Naive B cell (primary cell): ENCODE results near the gene ARMC6. TPM values are rescaled to one million over a fixed set of nuclear protein-coding genes. Genes with fewer than 3 reads are reported as not detected.
A peak's percentile ranks its signal among the peaks of the same experiment; 100 is the strongest.

ENCODE experiments used
- ATAC-seq, 2 donors: fragments of 150-1000 bp; cut with Tn5 transposase; 2 replicates each; pipeline ENCODE4 v1.10.0; 2021; ENCODE audit warnings: low read depth in 2 of 2, mild to moderate bottlenecking in 2 of 2, moderate library complexity in 2 of 2
- DNase-seq: peaks from one replicate; pipeline ENCODE4 v3.0.0; 2022
- H3K27ac Mint-ChIP-seq, 6 donors: one replicate each; pipeline ENCODE4 v1.8.0; 2020 to 2022; ENCODE audit warnings: mild to moderate bottlenecking in 6 of 6, mixed read lengths in 6 of 6, moderate library complexity in 5 of 6, inconsistent platforms in 2 of 6
- H3K27me3 Mint-ChIP-seq, 3 donors: one replicate each; pipeline ENCODE4 v1.8.0; 2021 to 2022; ENCODE audit warnings: mixed read lengths in 3 of 3, mild to moderate bottlenecking in 1 of 3
- H3K36me3 Mint-ChIP-seq, 2 donors: one replicate each; pipeline ENCODE4 v1.8.0; 2020 to 2022; ENCODE audit warnings: mixed read lengths in 2 of 2, inconsistent platforms in 1 of 2, mild to moderate bottlenecking in 1 of 2
- H3K4me1 Mint-ChIP-seq, 3 donors: one replicate each; pipeline ENCODE4 v1.8.0; 2020 to 2022; ENCODE audit warnings: mixed read lengths in 3 of 3, inconsistent platforms in 1 of 3, mild to moderate bottlenecking in 1 of 3, moderate library complexity in 1 of 3
- H3K4me3 Mint-ChIP-seq, 8 donors: one replicate each; pipeline ENCODE4 v1.8.0; 2020 to 2022; ENCODE audit warnings: mild to moderate bottlenecking in 8 of 8, mixed read lengths in 8 of 8, moderate library complexity in 8 of 8, inconsistent platforms in 2 of 8
- H3K9me3 Mint-ChIP-seq, 7 donors: one replicate each; pipeline ENCODE4 v1.8.0; 2020 to 2022; ENCODE audit warnings: mixed read lengths in 7 of 7, mild to moderate bottlenecking in 5 of 7, inconsistent platforms in 2 of 7, moderate library complexity in 1 of 7
- polyA plus RNA-seq, 6 donors: library from polyadenylated mRNA; unstranded; fragments of 300-500 nt; fragmentation: Illumina TruSeq; gene quantifications; one replicate each; pipeline ENCODE4 v1.2.3, GENCODE V29; 2021; ENCODE audit warnings: low read depth in 6 of 6

Gene ARMC6
- polyA plus RNA-seq: 10 to 100 TPM; 23.6 to 37.9 (median 28.6) TPM

- Mint-ChIP-seq H3K9me3 (no peaks in the 10 kb centered on the region), H3K4me3 (peak within 1 kb of the TSS; percentile 81 to 98 (median 94)), H3K27ac (peak within 1 kb of the TSS; percentile 82 to 97 (median 92)), H3K4me1 (peaks cover 17 to 37% (median 19%) of the 10 kb centered on the region in 3 donors), H3K36me3 (no peaks in the 10 kb centered on the region), H3K27me3 (no peaks in the 10 kb centered on the region)
- ATAC-seq: peak; percentile 81 to 83
- DNase-seq: peak; percentile 94
These were observed at the start of gene ARMC6, which contains the start of gene SUGP2 for GRCh38 chr19:19033426-19034203. Gene ARMC6, plus strand, starts transcription at chr19:19033603. Its CDS starts 607 bp downstream, at chr19:19034210. Gene SUGP2, minus strand, starts transcription at chr19:19033517. Its CDS starts 2,446 bp downstream, at chr19:19031071.

GRCh38 chr19:18984251-18984650, 49.2 kb upstream of the ARMC6 start:
- ATAC-seq: no peak
- peaks cover 0 to 4% (median 0%) of the 10 kb centered on the region in 3 donors for H3K4me1 Mint-ChIP-seq
- no peak overlapping the region for H3K4me3 Mint-ChIP-seq
- no peaks in the 10 kb centered on the region for H3K9me3 Mint-ChIP-seq
- H3K36me3 Mint-ChIP-seq: no peaks in the 10 kb centered on the region
- H3K27me3 Mint-ChIP-seq: peaks cover 0 to 11% (median 4%) of the 10 kb centered on the region in 3 donors
- H3K27ac Mint-ChIP-seq: no peak overlapping the region
- no peak for DNase-seq

GRCh38 chr19:18985257-18985656, 48.1 kb upstream of the ARMC6 start:
- Mint-ChIP-seq H3K4me1 (peaks cover 0 to 4% (median 0%) of the 10 kb centered on the region in 3 donors), H3K9me3 (no peaks in the 10 kb centered on the region), H3K36me3 (no peaks in the 10 kb centered on the region), H3K27me3 (peaks cover 0 to 11% (median 4%) of the 10 kb centered on the region in 3 donors), H3K4me3 (no peak overlapping the region), H3K27ac (peak overlapping the region in 1 of 6 donors; percentile 56)
- no peak for ATAC-seq
- DNase-seq: no peak

GRCh38 chr19:18987456-18987855, 45.9 kb upstream of the ARMC6 start:
- ATAC-seq (no peak), DNase-seq (no peak)
- Mint-ChIP-seq H3K9me3 (no peaks in the 10 kb centered on the region), H3K36me3 (no peaks in the 10 kb centered on the region), H3K4me1 (peaks cover 0 to 4% (median 0%) of the 10 kb centered on the region in 3 donors), H3K4me3 (no peak overlapping the region), H3K27ac (no peak overlapping the region), H3K27me3 (peaks cover 0 to 4% (median 3%) of the 10 kb centered on the region in 3 donors)

- Mint-ChIP-seq H3K27me3 (peaks cover 0 to 4% (median 0%) of the 10 kb centered on the region in 3 donors), H3K27ac (no peak overlapping the region), H3K4me1 (peaks cover 0 to 4% (median 0%) of the 10 kb centered on the region in 3 donors), H3K36me3 (peaks cover 0 to 12% of the 10 kb centered on the region in 2 donors), H3K9me3 (no peaks in the 10 kb centered on the region), H3K4me3 (no peak overlapping the region)
- DNase-seq (no peak), ATAC-seq (no peak)
These were observed 44.1 kb upstream of the ARMC6 start for GRCh38 chr19:18989316-18989715.

- Mint-ChIP-seq H3K27me3 (peaks cover 0 to 4% (median 0%) of the 10 kb centered on the region in 3 donors), H3K9me3 (no peaks in the 10 kb centered on the region), H3K36me3 (peaks cover 0 to 12% of the 10 kb centered on the region in 2 donors), H3K27ac (no peak overlapping the region), H3K4me3 (no peak overlapping the region), H3K4me1 (peaks cover 0 to under 1% (median 0%) of the 10 kb centered on the region in 3 donors)
- DNase-seq (no peak), ATAC-seq (no peak)
These were observed 43.2 kb upstream of the ARMC6 start for GRCh38 chr19:18990128-18990708.

GRCh38 chr19:18991006-18991405, 42.4 kb upstream of the ARMC6 start:
- Mint-ChIP-seq H3K36me3 (peaks cover 0 to 12% of the 10 kb centered on the region in 2 donors), H3K4me3 (no peak overlapping the region), H3K27ac (no peak overlapping the region), H3K4me1 (no peaks in the 10 kb centered on the region), H3K27me3 (peaks cover 0 to 4% (median 0%) of the 10 kb centered on the region in 3 donors), H3K9me3 (no peaks in the 10 kb centered on the region)
- DNase-seq (no peak), ATAC-seq (no peak)

- no peaks in the 10 kb centered on the region for H3K9me3 Mint-ChIP-seq
- no peak for ATAC-seq
- no peaks in the 10 kb centered on the region for H3K4me1 Mint-ChIP-seq
- no peak overlapping the region for H3K4me3 Mint-ChIP-seq
- peaks cover 0 to 12% of the 10 kb centered on the region in 2 donors for H3K36me3 Mint-ChIP-seq
- peaks cover 0 to 4% (median 0%) of the 10 kb centered on the region in 3 donors for H3K27me3 Mint-ChIP-seq
- DNase-seq: no peak
- no peak overlapping the region for H3K27ac Mint-ChIP-seq
These were observed 41.9 kb upstream of the ARMC6 start for GRCh38 chr19:18991468-18991867.

- H3K4me1 Mint-ChIP-seq: no peaks in the 10 kb centered on the region
- no peaks in the 10 kb centered on the region for H3K27me3 Mint-ChIP-seq
- ATAC-seq: no peak
- DNase-seq: no peak
- no peak overlapping the region for H3K4me3 Mint-ChIP-seq
- H3K27ac Mint-ChIP-seq: no peak overlapping the region
- peaks cover 0 to 12% of the 10 kb centered on the region in 2 donors for H3K36me3 Mint-ChIP-seq
- no peaks in the 10 kb centered on the region for H3K9me3 Mint-ChIP-seq
These were observed 40.7 kb upstream of the ARMC6 start for GRCh38 chr19:18992696-18993095.

GRCh38 chr19:18993115-18993514, 40.3 kb upstream of the ARMC6 start:
- no peak overlapping the region for H3K27ac Mint-ChIP-seq
- H3K27me3 Mint-ChIP-seq: no peaks in the 10 kb centered on the region
- no peaks in the 10 kb centered on the region for H3K9me3 Mint-ChIP-seq
- peak overlapping the region in 1 of 8 donors; percentile 37 for H3K4me3 Mint-ChIP-seq
- DNase-seq: no peak
- ATAC-seq: no peak
- H3K36me3 Mint-ChIP-seq: peaks cover 2 to 13% of the 10 kb centered on the region in 2 donors
- no peaks in the 10 kb centered on the region for H3K4me1 Mint-ChIP-seq

- ATAC-seq (peak in 1 of 2 donors; percentile 49), DNase-seq (no peak)
- peaks cover 4 to 11% (median 9%) of the 10 kb centered on the region in 3 donors for H3K4me1 Mint-ChIP-seq
- no peak overlapping the region for H3K27ac Mint-ChIP-seq
- no peak overlapping the region for H3K4me3 Mint-ChIP-seq
- H3K9me3 Mint-ChIP-seq: no peaks in the 10 kb centered on the region
- H3K36me3 Mint-ChIP-seq: peaks cover 8 to 31% of the 10 kb centered on the region in 2 donors
- no peaks in the 10 kb centered on the region for H3K27me3 Mint-ChIP-seq
These were observed 37.6 kb upstream of the ARMC6 start for GRCh38 chr19:18995804-18996241.

- Mint-ChIP-seq H3K4me3 (no peak overlapping the region), H3K4me1 (peaks cover 4 to 11% (median 9%) of the 10 kb centered on the region in 3 donors), H3K27ac (peak overlapping the region in 1 of 6 donors; percentile 83), H3K9me3 (no peaks in the 10 kb centered on the region), H3K36me3 (peaks cover 8 to 31% of the 10 kb centered on the region in 2 donors), H3K27me3 (no peaks in the 10 kb centered on the region)
- ATAC-seq (no peak), DNase-seq (no peak)
These were observed 37.1 kb upstream of the ARMC6 start for GRCh38 chr19:18996351-18996750.

GRCh38 chr19:18996796-18997394, 36.5 kb upstream of the ARMC6 start:
- Mint-ChIP-seq H3K27ac (peak overlapping the region in 1 of 6 donors; percentile 65), H3K9me3 (no peaks in the 10 kb centered on the region), H3K4me1 (peaks cover 4 to 11% (median 9%) of the 10 kb centered on the region in 3 donors), H3K36me3 (peaks cover 8 to 31% of the 10 kb centered on the region in 2 donors), H3K27me3 (no peaks in the 10 kb centered on the region), H3K4me3 (no peak overlapping the region)
- no peak for ATAC-seq
- DNase-seq: no peak
